HCT116 (cell line): ENCODE results near the gene MACF1. TPM values are rescaled to one million over a fixed set of nuclear protein-coding genes. Genes with fewer than 3 reads are reported as not detected.

Experiments used
- ATAC-seq: fragments of 200-7000 bp; cut with Tn5 transposase; 2 replicates; pipeline ENCODE4 v1.9.1; 2020; ENCODE audit warnings: mild to moderate bottlenecking, moderate library complexity
- BruUV-seq: library from RNA; stranded (reverse); fragments of 400-500 nt; replicated peaks from 2 replicates; lab custom pipeline; 2021; lab: Mats Ljungman, UMichigan
- CTCF ChIA-PET: fragments of 300-600 bp; sonication (Branson Sonifier 250); formaldehyde crosslinking; loops from one replicate; lab custom pipeline; 2021; ENCODE audit warnings: antibody characterized with exemption; lab: Charles Lee
- POLR2A ChIA-PET: fragments of 300-600, 350-600 bp; sonication (Branson Sonifier 250); formaldehyde crosslinking; loops from one replicate; lab custom pipeline; 2021; ENCODE audit warnings: antibody characterized with exemption; lab: Charles Lee
- RAD21 ChIA-PET, 2 experiments: fragments of 300-600 bp; sonication (Branson Sonifier 250); formaldehyde crosslinking; loops; one replicate each; lab custom pipeline; 2023; ENCODE audit warnings: low total read pairs in 2 of 2; ENCODE audit not compliant: uncharacterized antibody in 2 of 2, unreplicated experiment in 2 of 2, low non-redundant PET in 1 of 2; lab: Charles Lee
- DNase-seq: peaks from one replicate; pipeline ENCODE4 v3.0.0-alpha.2; 2010; ENCODE audit warnings: low read depth, low spot score
- H2AFZ ChIP-seq: fragments of 200-600 bp; shearing (Covaris generic), sonication (generic); 2 replicates; pipeline ENCODE4 v1.6.1; 2017; ENCODE audit warnings: low read depth, mixed run types, mixed read lengths, antibody characterized with exemption, low read length; ENCODE audit not compliant: poor library complexity, severe bottlenecking
- H3K27ac ChIP-seq: 2 replicates; pipeline ENCODE4 v1.5.1; 2012; ENCODE audit warnings: low read depth, low read length
- H3K27me3 ChIP-seq: fragments of 200-600 bp; sonication (generic); 2 replicates; pipeline ENCODE4 v1.6.1; 2016; ENCODE audit warnings: mixed run types, low read length, mixed read lengths; ENCODE audit not compliant: insufficient read depth
- H3K36me3 ChIP-seq, 2 experiments: fragments of 200-500 bp in 1 of 2; fragments of 200-600 bp in 1 of 2; sonication (Bioruptor generic) in 1 of 2; sonication (generic) in 1 of 2; 2 replicates each; pipeline versions ENCODE4 v1.5.1 to v1.6.1; 2014 to 2016; ENCODE audit warnings: low read length in 2 of 2, inconsistent platforms in 1 of 2, mixed read lengths in 1 of 2, mixed run types in 1 of 2; ENCODE audit not compliant: insufficient read depth in 2 of 2, control insufficient read depth in 1 of 2
- H3K4me1 ChIP-seq, 2 experiments: fragments of 200-600 bp in 1 of 2; sonication (generic) in 1 of 2; 2 replicates each; pipeline versions ENCODE4 v1.5.1 to v1.6.1; 2012 to 2017; ENCODE audit warnings: low read length in 2 of 2, inconsistent platforms in 1 of 2, mild to moderate bottlenecking in 1 of 2, mixed read lengths in 1 of 2, mixed run types in 1 of 2, moderate library complexity in 1 of 2; ENCODE audit not compliant: insufficient read depth in 2 of 2, control insufficient read depth in 1 of 2
- H3K4me2 ChIP-seq: fragments of 200-600 bp; sonication (generic); 2 replicates; pipeline ENCODE4 v1.6.1; 2017; ENCODE audit warnings: mixed run types, low read length, mixed read lengths
- H3K4me3 ChIP-seq, 2 experiments: fragments of 200-600 bp in 1 of 2; sonication (generic) in 1 of 2; replicated peaks in 1 of 2; 2 replicates each; pipeline ENCODE4 v1.5.1; 2011 to 2016; ENCODE audit warnings: low read length in 2 of 2, control low read depth in 1 of 2, low read depth in 1 of 2, mild to moderate bottlenecking in 1 of 2, mixed read lengths in 1 of 2, mixed run types in 1 of 2
- H3K79me2 ChIP-seq: fragments of 200-600 bp; sonication (generic); 2 replicates; pipeline ENCODE4 v1.6.1; 2017; ENCODE audit warnings: mild to moderate bottlenecking, mixed run types, low read length, moderate library complexity, mixed read lengths; ENCODE audit not compliant: insufficient read depth
- H3K9ac ChIP-seq: fragments of 200-600 bp; sonication (generic); 2 replicates; pipeline ENCODE4 v1.6.1; 2016; ENCODE audit warnings: low read length, mixed read lengths
- H3K9me2 ChIP-seq: fragments of 200-600 bp; sonication (generic), shearing (Covaris generic); 2 replicates; pipeline ENCODE4 v1.6.1; 2017; ENCODE audit warnings: mixed run types, mild to moderate bottlenecking, moderate library complexity; ENCODE audit not compliant: insufficient read depth
- H3K9me3 ChIP-seq, 2 experiments: fragments of 200-500 bp in 1 of 2; fragments of 200-600 bp in 1 of 2; sonication (Bioruptor generic) in 1 of 2; sonication (generic) in 1 of 2; 2 replicates each; pipeline ENCODE4 v1.6.1; 2014 to 2017; ENCODE audit warnings: low read length in 2 of 2, mixed read lengths in 2 of 2, inconsistent platforms in 1 of 2, low read depth in 1 of 2, mild to moderate bottlenecking in 1 of 2, mixed run types in 1 of 2, moderate library complexity in 1 of 2; ENCODE audit not compliant: control insufficient read depth in 1 of 2, insufficient read depth in 1 of 2
- H4K20me1 ChIP-seq: fragments of 200-600 bp; sonication (generic), shearing (Covaris generic); 2 replicates; pipeline ENCODE4 v1.6.1; 2017; ENCODE audit warnings: mixed run types, mild to moderate bottlenecking, moderate library complexity; ENCODE audit not compliant: insufficient read depth
- TCF7L2 ChIP-seq: IDR thresholded peaks from 2 replicates; pipeline ENCODE4 v1.7.0; 2011; ENCODE audit warnings: borderline replicate concordance, inconsistent platforms; ENCODE audit not compliant: insufficient read depth, insufficient read length; ENCODE audit errors: extremely low read depth
- ZBTB33 ChIP-seq: IDR thresholded peaks from 2 replicates; pipeline ENCODE4 v1.6.1; 2011; ENCODE audit warnings: mild to moderate bottlenecking, low read length, moderate library complexity; ENCODE audit not compliant: insufficient replicate concordance; ENCODE audit errors: extremely low read depth
- ZFX ChIP-seq: fragments of 450-650 bp; IDR thresholded peaks from 2 replicates; pipeline ENCODE4 v1.6.1; 2017
- intact Hi-C: fragments of 100-400 bp; cut with micrococcal nuclease; formaldehyde crosslinking; loops from 2 replicates; pipeline ENCODE4 v1.10.0; 2022
- total RNA-seq: library from RNA; stranded (reverse); gene quantifications from one replicate; pipeline ENCODE4 v1.2.1, GENCODE V29; 2021; ENCODE audit not compliant: unreplicated experiment

The MACF1 gene
- total RNA-seq, 1 experiment from 2014 or later, result 146 TPM

DNA sequence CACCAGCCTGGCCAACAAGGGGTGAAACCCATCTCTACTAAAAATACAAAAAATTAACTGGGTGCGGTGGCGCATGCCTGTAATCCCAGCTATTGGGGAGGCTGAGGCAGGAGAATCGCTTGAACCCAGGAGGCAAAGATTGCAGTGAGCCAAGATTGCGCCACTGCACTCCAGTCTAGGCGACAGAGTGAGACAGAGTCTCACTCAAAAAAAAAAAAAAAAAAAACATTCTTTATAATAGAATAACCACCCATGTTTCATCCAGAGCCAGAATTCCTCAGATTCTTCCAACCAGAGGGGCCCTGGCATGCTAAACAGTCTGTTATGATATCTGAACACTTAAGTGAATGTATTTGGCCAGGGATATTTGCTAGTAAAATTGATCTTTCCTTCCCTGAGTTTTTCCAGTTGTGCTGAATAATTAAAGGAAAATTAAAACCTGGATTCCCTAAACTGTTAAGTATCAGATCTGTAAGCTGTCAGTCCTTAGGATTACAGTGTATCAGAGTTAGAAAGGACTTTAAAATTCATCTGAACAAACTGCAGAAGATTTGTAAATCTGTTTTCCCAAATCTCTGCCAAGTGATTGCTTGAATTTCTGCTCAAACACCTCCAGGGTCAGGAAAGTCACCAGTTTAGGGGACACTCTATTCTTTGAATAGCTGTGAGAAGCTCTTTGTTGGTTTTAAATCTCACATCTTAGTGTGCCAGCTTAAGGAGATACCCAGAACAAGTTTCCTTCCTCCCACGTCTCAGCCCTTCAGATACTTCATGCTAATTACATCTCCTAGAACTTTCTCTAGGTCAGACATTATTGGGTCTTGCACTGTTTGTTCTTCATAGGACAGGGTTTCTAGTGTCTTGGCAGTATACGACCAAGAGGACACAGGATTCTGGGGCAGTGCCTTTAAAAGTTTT lies 202.3 kb downstream of the MACF1 start (continued):
- no peak for TF ChIP-seq ZBTB33
- no peak for TF ChIP-seq TCF7L2

DNA sequence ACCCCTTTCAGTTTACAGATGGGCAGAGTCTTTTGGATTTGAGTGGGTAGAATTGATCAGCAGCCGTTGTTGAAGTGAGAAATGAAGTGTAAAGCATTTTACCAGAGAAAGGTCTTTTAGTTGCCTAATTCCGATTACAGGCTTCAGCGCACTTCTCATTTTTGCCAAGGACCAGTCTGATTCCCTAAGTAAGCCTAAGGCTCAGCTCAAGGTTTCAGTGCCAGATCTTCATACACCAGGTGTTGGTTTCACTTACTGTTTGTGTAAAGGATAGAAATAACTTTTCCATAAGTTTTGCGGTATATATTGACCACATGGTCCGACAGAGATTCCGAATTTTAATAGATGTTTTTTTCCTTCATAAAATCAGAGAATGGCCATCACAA lies 203.0 kb downstream of the MACF1 start:
- ATAC-seq, result no peak
- H3K4me3 ChIP-seq, result peak overlapping the region; percentile 60 to 70
- H3K79me2 ChIP-seq, result peaks cover 14% of the 10 kb centered on the region; the same call in 1 of the 2 replicates
- no peaks in the 10 kb centered on the region for H3K9me2 ChIP-seq
- no TSS peak for BruUV-seq
- no peaks in the 10 kb centered on the region; a peak in 1 of 4 replicates for H3K36me3 ChIP-seq
- no peaks in the 10 kb centered on the region for H3K27me3 ChIP-seq
- ChIA-PET RAD21 (no interaction called here), POLR2A (interaction anchor here (3.0 to 3.8 kb wide), 2 partner anchors 8 to 13 kb away, joined by 18 to 21 read pairs; no protein-coding TSS in a partner anchor), CTCF (interaction anchor here (1.1 to 1.5 kb wide), 2 partner anchors 12 to 309 kb away, joined by 3 to 4 read pairs; no protein-coding TSS in a partner anchor)
- H3K27ac ChIP-seq, result no peak overlapping the region
- no peaks in the 10 kb centered on the region for H3K9me3 ChIP-seq
- H3K4me2 ChIP-seq, result peak overlapping the region; percentile 76
- no peak for DNase-seq
- no peak overlapping the region for H2AFZ ChIP-seq
- H4K20me1 ChIP-seq, result no peaks in the 10 kb centered on the region
- TF ChIP-seq ZFX, result no peak
- H3K9ac ChIP-seq, result peak overlapping the region; percentile 73
- peaks cover 48 to 62% of the 10 kb centered on the region in 2 experiments for H3K4me1 ChIP-seq
- intact Hi-C loops, result no loop called here
